Panc1 (cell line): Measurements from ENCODE around the gene TRAPPC13.

Experiments used
- REST ChIP-seq, 2 experiments: IDR thresholded peaks; 2 replicates each; pipeline ENCODE4 v1.6.1; 2011 to 2012; ENCODE audit warnings: low read depth in 2 of 2, control low read depth in 1 of 2, low read length in 1 of 2, mild to moderate bottlenecking in 1 of 2, moderate library complexity in 1 of 2; ENCODE audit not compliant: insufficient read depth in 1 of 2
- SIN3A ChIP-seq: IDR thresholded peaks from 2 replicates; pipeline ENCODE4 v1.6.1; 2012; ENCODE audit warnings: low read depth, mild to moderate bottlenecking, low read length, moderate library complexity, borderline replicate concordance; ENCODE audit not compliant: insufficient read depth
- TF ChIP-seq, protein P1 (sequence below): fragments of 450-650 bp; IDR thresholded peaks from 2 replicates; pipeline ENCODE4 v1.5.1; 2017; ENCODE audit warnings: mild to moderate bottlenecking

DNA sequence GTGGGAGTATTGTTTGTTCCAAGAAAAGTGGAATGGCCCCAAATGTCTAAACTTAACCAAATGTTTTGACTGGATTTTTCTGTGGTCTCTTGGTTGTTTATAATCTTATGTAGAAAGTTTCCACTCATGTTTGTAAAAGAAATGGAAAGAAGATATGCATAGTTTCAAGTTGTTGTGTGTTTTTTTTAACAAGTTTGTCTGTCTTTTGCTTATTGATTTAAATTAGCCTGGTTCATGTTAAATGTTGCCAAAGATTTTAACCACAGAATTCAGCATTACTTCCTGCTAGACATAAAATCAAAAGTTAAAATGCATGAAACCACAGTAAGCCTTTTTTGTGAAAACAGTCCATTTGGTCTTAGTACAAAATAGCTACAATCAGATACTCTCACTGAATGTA, 47.7 kb upstream of the TRAPPC13 start:
- TF ChIP-seq, protein P1, sequence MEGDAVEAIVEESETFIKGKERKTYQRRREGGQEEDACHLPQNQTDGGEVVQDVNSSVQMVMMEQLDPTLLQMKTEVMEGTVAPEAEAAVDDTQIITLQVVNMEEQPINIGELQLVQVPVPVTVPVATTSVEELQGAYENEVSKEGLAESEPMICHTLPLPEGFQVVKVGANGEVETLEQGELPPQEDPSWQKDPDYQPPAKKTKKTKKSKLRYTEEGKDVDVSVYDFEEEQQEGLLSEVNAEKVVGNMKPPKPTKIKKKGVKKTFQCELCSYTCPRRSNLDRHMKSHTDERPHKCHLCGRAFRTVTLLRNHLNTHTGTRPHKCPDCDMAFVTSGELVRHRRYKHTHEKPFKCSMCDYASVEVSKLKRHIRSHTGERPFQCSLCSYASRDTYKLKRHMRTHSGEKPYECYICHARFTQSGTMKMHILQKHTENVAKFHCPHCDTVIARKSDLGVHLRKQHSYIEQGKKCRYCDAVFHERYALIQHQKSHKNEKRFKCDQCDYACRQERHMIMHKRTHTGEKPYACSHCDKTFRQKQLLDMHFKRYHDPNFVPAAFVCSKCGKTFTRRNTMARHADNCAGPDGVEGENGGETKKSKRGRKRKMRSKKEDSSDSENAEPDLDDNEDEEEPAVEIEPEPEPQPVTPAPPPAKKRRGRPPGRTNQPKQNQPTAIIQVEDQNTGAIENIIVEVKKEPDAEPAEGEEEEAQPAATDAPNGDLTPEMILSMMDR, result no peak
- TF ChIP-seq REST (IDR thresholded peaks at IDR 0.05; ENCODE audit: insufficient read depth in 1 of 2, low read depth in 2 of 2, low read length in 1 of 2), result no peak
- no peak for TF ChIP-seq SIN3A
